GM18909 (cell line): ENCODE results near the gene COMMD4.
"Not testable (repeated sequence)": the region's sequence is repeated elsewhere in the genome, so short reads cannot be mapped to it uniquely, and the experiment has no call there.

Experiments
- ATAC-seq: cut with Tn5 transposase; IDR thresholded peaks from one replicate; pipeline ENCODE4 v1.9.1; 2021; ENCODE audit warnings: mild to moderate bottlenecking; ENCODE audit not compliant: unreplicated experiment, poor library complexity

COMMD4 gene

GRCh38 chr15:75368689-75369239 is 32.9 kb downstream of the COMMD4 start:
- no peak for ATAC-seq

- no peak for ATAC-seq
These were observed 34.2 kb downstream of the COMMD4 start for GRCh38 chr15:75369897-75370581.

GRCh38 chr15:75371486-75371885 is 35.6 kb downstream of the COMMD4 start:
- ATAC-seq = no peak

GRCh38 chr15:75371901-75372688 is 36.2 kb downstream of the COMMD4 start:
- no peak for ATAC-seq

- ATAC-seq = no peak
These were observed 44.9 kb downstream of the COMMD4 start for GRCh38 chr15:75380773-75381172.

- not testable (repeated sequence) for ATAC-seq
These were observed 48.1 kb downstream of the COMMD4 start for GRCh38 chr15:75383986-75384385.
